ENCODE data around the gene MYO5A.
"Not testable (repeated sequence)": the region's sequence is repeated elsewhere in the genome, so short reads cannot be mapped to it uniquely, and the experiment has no call there.

The MYO5A gene

DNA sequence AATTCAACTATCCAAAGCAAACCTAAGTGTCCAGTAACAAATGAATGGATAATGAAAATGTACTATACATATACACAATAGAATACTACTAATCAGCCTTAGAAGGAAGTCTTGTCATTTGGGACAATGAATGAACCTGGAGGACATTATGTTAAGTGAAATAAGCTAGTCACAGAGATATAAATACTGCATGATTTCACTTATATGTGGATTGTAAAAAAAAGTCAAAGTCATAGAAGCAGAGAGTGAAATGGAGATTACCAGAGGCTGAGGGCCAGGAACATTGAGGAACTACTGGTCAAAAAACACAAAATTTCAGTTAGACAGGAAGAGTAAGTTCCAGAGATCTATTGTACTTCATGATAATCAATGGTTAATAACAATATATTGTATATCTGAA lies 33.6 kb downstream of the MYO5A start:
- TF ChIP-seq, protein P1, sequence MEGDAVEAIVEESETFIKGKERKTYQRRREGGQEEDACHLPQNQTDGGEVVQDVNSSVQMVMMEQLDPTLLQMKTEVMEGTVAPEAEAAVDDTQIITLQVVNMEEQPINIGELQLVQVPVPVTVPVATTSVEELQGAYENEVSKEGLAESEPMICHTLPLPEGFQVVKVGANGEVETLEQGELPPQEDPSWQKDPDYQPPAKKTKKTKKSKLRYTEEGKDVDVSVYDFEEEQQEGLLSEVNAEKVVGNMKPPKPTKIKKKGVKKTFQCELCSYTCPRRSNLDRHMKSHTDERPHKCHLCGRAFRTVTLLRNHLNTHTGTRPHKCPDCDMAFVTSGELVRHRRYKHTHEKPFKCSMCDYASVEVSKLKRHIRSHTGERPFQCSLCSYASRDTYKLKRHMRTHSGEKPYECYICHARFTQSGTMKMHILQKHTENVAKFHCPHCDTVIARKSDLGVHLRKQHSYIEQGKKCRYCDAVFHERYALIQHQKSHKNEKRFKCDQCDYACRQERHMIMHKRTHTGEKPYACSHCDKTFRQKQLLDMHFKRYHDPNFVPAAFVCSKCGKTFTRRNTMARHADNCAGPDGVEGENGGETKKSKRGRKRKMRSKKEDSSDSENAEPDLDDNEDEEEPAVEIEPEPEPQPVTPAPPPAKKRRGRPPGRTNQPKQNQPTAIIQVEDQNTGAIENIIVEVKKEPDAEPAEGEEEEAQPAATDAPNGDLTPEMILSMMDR (IDR thresholded peaks at IDR 0.05; ENCODE audit: control insufficient read depth, insufficient read depth, low read depth, low read length, missing control alignments), result no peak
- no peak overlapping the region for H3K4me3 ChIP-seq (ENCODE audit: control insufficient read depth, low read depth, low read length)
- DNase-seq (ENCODE audit: low read depth), result no peak

DNA sequence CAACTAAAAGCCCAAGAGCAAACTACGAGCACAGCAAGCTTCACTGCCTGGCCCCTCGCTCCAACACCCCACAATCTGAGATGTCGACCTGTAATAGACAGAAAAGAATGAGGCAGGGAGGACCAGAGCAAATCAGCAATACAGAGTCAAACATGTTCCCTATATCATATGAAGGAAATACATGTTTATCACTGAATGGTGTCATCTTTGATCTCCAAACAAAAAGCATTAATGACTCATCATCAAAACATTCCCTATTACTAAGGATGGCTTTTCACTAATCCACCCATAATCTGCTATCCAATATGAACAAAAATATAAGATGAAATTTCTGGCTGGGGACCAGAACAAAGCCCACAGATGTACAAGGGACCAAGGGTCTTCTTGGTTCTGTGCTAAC lies 34.7 kb downstream of the MYO5A start:
- DNase-seq (ENCODE audit: low read depth), result no peak
- TF ChIP-seq, protein P1 (IDR thresholded peaks at IDR 0.05; ENCODE audit: control insufficient read depth, insufficient read depth, low read depth, low read length, missing control alignments), result no peak
- H3K4me3 ChIP-seq (ENCODE audit: control insufficient read depth, low read depth, low read length), result no peak overlapping the region

- TF ChIP-seq, protein P1 (IDR thresholded peaks at IDR 0.05; ENCODE audit: control insufficient read depth, insufficient read depth, low read depth, low read length, missing control alignments), result no peak
- DNase-seq (ENCODE audit: low read depth), result no peak
- no peak overlapping the region for H3K4me3 ChIP-seq (ENCODE audit: control insufficient read depth, low read depth, low read length)
Observed at GRCh38 chr15:52492132-52492531, 36.5 kb downstream of the MYO5A start.

- TF ChIP-seq, protein P1 (IDR thresholded peaks at IDR 0.05; ENCODE audit: control insufficient read depth, insufficient read depth, low read depth, low read length, missing control alignments), result no peak
- no peak overlapping the region for H3K4me3 ChIP-seq (ENCODE audit: control insufficient read depth, low read depth, low read length)
- DNase-seq (ENCODE audit: low read depth), result no peak
Observed at GRCh38 chr15:52491472-52491871, 37.2 kb downstream of the MYO5A start.

GRCh38 chr15:52489430-52489829 lies 39.2 kb downstream of the MYO5A start:
- not testable (repeated sequence) for DNase-seq (ENCODE audit: low read depth); H3K4me3 ChIP-seq (ENCODE audit: control insufficient read depth, low read depth, low read length)

- TF ChIP-seq, protein P1 (IDR thresholded peaks at IDR 0.05; ENCODE audit: control insufficient read depth, insufficient read depth, low read depth, low read length, missing control alignments), result no peak
- DNase-seq (ENCODE audit: low read depth), result no peak
Observed at GRCh38 chr15:52488830-52489229, 39.9 kb downstream of the MYO5A start.

GRCh38 chr15:52486003-52486996 lies 42.4 kb downstream of the MYO5A start:
- DNase-seq (ENCODE audit: low read depth), result no peak
- TF ChIP-seq, protein P1 (IDR thresholded peaks at IDR 0.05; ENCODE audit: control insufficient read depth, insufficient read depth, low read depth, low read length, missing control alignments), result no peak
- no peak overlapping the region for H3K4me3 ChIP-seq (ENCODE audit: control insufficient read depth, low read depth, low read length)

More at GRCh38 chr15:52488830-52489229, 39.9 kb downstream of the MYO5A start:
- no peak overlapping the region for H3K4me3 ChIP-seq (ENCODE audit: control insufficient read depth, low read depth, low read length)
